LHCN-M2 (cell line): ENCODE results near the gene CBX4. TPM values are rescaled to one million over a fixed set of nuclear protein-coding genes. Genes with fewer than 3 reads are reported as not detected.

Experiments
- DNase-seq: peaks from one replicate; pipeline ENCODE4 v3.0.0-alpha.2; 2012; ENCODE audit warnings: low read depth
- total RNA-seq: library from RNA; depleted of rRNA; stranded (reverse); fragments of >200 nt; gene quantifications from 2 replicates; pipeline ENCODE4 v1.2.3, GENCODE V29; 2014

CBX4 gene
- total RNA-seq, 1 experiment from 2014 or later = 18.1 TPM

- DNase-seq = no peak
Measured at GRCh38 chr17:79802039-79802735, 37.1 kb downstream of the CBX4 start.

- no peak for DNase-seq
Measured at GRCh38 chr17:79801156-79802038, 37.8 kb downstream of the CBX4 start.

- peak; percentile 35 for DNase-seq
Measured at GRCh38 chr17:79800325-79801155, 38.7 kb downstream of the CBX4 start.

GRCh38 chr17:79799538-79800324, 39.5 kb downstream of the CBX4 start:
- no peak for DNase-seq

GRCh38 chr17:79799174-79799537, 40.1 kb downstream of the CBX4 start:
- no peak for DNase-seq

- DNase-seq = no peak
Measured at GRCh38 chr17:79798299-79799173, 40.7 kb downstream of the CBX4 start.

- no peak for DNase-seq
Measured at GRCh38 chr17:79797492-79798298, 41.5 kb downstream of the CBX4 start.

GRCh38 chr17:79796763-79797491, 42.3 kb downstream of the CBX4 start, which contains the start of gene CBX8:
TSS of gene CBX8 (minus strand) at chr17:79797077. CDS start at chr17:79796998, 79 bp downstream.
- peak; percentile 98 for DNase-seq

- DNase-seq = no peak
Measured at GRCh38 chr17:79796444-79796762, 42.8 kb downstream of the CBX4 start.

GRCh38 chr17:79795795-79796443, 43.3 kb downstream of the CBX4 start:
- DNase-seq = no peak

GRCh38 chr17:79794659-79795511, 44.4 kb downstream of the CBX4 start:
- DNase-seq = no peak

GRCh38 chr17:79793924-79794304, 45.3 kb downstream of the CBX4 start:
- peak; percentile 60 for DNase-seq

- DNase-seq = peak; percentile 64
Measured at GRCh38 chr17:79792984-79793923, 46.0 kb downstream of the CBX4 start.

GRCh38 chr17:79792341-79792871, 46.8 kb downstream of the CBX4 start:
- no peak for DNase-seq

- DNase-seq = no peak
Measured at GRCh38 chr17:79791735-79792161, 47.5 kb downstream of the CBX4 start.
